Hepatocyte (in vitro differentiated cells): ENCODE results near the gene PPP1R3D.

ENCODE experiments used
- CTCF ChIP-seq: fragments of 200-600 bp; sonication (generic); IDR thresholded peaks from 2 replicates; pipeline ENCODE4 v1.5.1; 2016; ENCODE audit warnings: antibody characterized with exemption, mild to moderate bottlenecking; ENCODE audit not compliant: poor library complexity
- EZH2 ChIP-seq: fragments of 200-600 bp; sonication (generic); IDR thresholded peaks from 2 replicates; pipeline ENCODE4 v1.6.1; 2016; ENCODE audit warnings: antibody characterized with exemption, mild to moderate bottlenecking, borderline replicate concordance
- EZH2phosphoT487 ChIP-seq: fragments of 200-600 bp; sonication (generic); IDR thresholded peaks from one replicate; pipeline ENCODE4 v1.6.1; 2018; ENCODE audit warnings: antibody characterized with exemption, mild to moderate bottlenecking, low read depth, moderate library complexity; ENCODE audit not compliant: unreplicated experiment, severe bottlenecking

DNA sequence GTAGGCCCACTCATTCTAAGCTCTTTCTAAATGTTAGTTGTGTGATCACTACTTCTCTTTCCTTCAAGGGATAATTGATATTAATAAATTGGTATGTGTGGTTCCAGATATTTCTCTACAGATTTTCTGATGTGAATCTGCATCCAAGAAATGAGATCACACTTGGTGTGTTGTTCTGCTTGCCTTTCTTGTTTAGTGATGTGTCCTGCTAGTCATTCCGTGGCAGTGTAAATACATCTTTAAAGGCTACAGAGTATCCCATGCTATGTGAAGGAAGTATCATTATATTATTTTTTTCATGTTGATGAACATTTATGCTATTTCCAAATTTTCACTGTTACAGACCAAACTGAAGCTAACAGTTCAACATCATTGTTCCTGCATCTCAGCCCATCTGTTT lies 31.3 kb upstream of the PPP1R3D start:
- TF ChIP-seq CTCF (no peak), EZH2phosphoT487 (no peak), EZH2 (no peak)
